Left renal cortex interstitium (tissue), 4 donors: ENCODE results near the gene MAPK12. TPM values are rescaled to one million over a fixed set of nuclear protein-coding genes. Genes with fewer than 3 reads are reported as not detected.

ENCODE experiments used
- DNase-seq, 4 donors: peaks; one replicate each; pipeline ENCODE4 v3.0.0-alpha.2; 2013; ENCODE audit warnings: low read depth in 4 of 4, low spot score in 2 of 4, missing footprints in 1 of 4
- polyA plus RNA-seq, 4 donors: library from polyadenylated mRNA; unstranded; fragments of 120-200 nt; gene quantifications; one replicate each; pipeline ENCODE4 v1.2.1, GENCODE V29; 2013; ENCODE audit not compliant: insufficient read length in 4 of 4

The MAPK12 gene
- polyA plus RNA-seq, 4 donors = 10.8 to 23.0 (median 15.1) TPM

DNA sequence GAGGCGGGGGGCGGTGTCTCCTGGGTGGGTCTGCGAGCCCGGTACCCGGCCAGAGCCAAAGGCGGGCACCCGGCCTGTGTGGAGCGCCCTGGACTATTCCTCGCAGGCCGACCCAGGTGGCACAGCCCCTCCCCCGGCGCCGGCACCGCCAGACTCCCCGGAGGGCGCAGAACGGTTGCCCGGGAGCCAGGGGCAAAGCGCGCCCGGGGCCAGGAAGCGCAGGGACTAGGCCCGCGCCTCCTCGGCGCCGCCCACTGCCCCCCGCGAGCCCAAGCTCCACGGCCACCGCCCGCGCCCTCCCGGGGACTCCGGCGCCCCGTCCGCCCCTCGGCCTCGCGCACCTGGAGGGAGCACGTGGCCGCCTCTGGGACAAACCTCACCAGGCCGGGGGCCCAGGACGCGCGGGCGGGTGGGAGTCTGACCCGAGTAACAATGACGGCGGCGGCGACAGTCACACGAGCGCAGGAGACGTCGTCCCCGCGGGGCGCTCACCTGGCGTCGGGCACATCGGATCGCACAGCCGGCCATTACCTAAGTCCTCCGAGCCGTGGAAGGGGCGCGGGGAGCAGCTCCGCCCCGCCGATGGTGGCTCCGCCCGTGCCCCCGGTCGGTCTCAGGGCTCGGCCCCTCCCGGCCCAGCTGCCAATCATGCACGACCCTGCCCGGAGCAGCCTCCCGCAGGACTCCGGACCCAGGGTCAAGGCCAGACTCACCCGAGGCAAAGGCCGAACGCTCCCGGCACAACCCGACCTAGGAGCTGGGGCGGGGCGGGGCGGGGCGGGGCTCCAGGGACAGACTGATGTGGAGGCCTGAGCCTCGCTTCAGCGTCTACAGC lies 38.5 kb upstream of the MAPK12 start:
- DNase-seq = no peak

DNA sequence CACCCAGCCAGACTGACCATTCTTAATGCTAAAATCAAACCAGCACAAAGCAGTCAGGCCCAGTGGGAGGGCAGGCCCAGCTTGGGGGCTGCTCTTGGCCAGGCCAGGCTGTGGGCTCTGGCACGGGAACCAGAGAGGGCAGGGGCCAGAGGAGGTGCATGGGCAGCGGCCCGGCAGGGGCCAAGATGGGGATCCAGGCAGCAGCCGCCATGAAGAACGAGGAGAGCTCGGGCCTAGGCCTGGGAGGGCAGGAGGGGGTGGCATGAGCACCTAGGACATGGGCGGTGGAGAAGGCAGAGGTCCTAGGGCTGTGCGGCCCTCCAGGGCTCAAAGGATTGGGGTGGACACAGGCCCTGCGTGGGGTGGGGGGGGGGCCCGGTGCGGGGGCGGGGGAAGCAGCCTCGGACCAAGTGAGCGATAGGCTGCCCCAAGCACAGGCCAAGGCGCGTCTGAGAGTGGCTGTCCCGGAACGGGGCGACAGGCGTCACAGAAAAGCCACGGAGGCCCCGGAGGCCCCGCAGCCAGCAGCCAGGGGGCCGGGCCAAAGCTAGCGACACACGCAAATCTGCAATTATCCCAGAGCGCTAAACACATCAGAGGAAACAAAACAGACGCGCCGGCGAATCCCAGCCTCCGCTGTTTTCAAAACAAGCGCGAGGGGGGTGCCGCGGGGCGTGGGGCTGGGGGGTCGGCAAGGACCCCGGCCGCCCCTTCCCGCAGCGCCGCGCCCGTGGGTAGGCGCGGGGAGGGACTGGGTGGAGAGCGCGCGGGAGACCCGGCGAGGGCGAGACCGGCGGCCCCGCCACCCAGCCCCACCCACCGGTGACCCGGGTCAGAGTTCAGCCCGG lies 37.7 kb upstream of the MAPK12 start:
- DNase-seq = no peak

- DNase-seq = no peak
Measured at GRCh38 chr22:50298266-50298637, 36.8 kb upstream of the MAPK12 start.

DNA sequence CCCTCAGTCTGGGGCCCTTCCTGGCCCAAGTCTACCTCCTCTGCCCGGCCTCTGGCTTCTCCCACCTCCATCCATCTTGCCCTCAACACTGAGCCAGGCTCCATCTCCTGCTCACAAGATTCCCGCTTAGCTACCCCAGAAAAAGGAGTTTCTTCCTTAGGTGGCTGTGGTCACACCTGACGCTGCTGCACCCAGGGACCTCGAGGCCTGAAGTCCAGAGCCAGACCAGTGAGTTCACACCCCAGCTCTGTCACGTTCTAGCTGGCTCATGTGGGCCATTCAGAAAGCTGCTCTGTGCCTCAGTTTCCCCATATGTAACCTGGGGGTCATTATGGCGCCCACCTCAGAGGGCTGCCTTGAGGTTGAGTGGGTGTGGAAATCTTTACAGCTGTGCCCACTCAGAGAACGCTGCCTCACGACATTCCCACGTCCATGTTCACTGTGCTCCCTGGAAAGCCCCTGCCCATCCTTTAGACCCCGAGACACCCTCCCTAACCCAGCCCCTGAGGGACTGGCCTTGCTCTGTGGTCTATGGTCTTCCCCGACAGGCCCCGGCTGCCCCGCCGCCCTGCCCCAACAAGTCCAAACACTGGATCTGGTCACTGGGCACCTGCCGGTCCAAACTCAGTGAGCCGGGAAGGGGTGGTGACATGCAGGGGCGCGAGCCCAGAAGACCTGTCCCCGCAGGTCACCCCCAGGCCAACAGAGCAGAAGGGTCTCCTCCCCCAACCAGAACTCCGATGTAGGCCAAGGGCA lies 36.2 kb upstream of the MAPK12 start:
- no peak for DNase-seq

GRCh38 chr22:50296658-50297490 lies 35.4 kb upstream of the MAPK12 start:
- DNase-seq = no peak

DNA sequence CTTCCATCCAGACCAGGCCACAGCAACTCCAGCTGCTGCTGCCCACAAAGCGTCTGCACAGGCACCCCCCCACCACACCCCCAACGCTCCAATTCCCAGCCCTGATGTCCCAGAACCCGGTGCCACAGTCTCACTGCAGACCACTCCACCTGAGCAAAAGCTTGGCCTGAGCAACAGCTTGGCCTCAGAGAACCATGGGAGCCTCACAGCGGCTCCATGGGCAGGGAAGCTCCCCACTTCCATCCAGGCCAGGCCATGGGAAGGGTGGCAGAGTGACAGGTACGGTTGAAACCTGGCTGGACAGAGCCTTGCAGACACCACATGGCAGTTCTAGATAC lies 32.8 kb upstream of the MAPK12 start:
- DNase-seq = no peak

GRCh38 chr22:50293441-50294318 lies 32.2 kb upstream of the MAPK12 start:
- DNase-seq = peak in 1 of 4 donors; percentile 66

DNA sequence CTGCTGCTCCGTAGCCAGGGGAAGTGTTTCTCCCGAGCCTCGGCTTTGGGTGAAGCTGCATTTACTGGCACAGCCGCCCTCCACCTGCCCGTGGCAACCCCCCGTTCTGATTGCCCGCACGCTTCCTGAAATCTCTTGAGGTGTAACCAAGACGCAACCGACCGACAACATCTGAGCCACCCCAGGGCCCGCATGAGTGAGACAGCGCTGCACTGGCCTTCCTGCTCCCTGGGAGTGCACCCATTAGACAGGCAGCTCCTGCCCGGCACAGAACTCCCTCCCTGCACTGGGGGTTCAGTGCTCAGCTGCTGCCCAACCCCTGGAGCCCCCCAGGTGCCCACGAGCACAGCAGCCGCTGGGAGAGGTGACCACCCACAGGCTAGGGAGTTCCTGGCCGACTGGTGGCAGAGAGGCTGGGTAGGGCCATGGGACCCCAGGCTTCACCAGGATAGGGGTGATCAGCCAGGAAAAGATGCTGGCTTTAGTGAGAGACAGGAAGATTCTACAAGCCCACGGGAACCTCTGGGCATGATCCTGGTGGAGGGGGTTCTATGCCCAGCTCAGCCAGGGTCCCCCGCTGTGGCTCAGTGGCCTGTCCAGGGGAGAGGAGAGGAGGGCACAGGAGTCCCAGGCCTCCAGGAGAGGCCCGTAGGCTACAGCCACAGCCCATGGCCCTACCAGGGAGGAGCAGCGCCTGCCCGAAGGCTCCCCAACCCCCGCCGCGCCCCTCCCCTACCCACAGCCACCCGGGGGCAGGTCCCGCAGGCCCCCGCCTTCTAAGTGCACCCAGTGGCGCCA lies 31.4 kb upstream of the MAPK12 start:
- DNase-seq = no peak

- no peak for DNase-seq
Measured at GRCh38 chr22:50289942-50290630, 28.6 kb upstream of the MAPK12 start.

- no peak for DNase-seq
Measured at GRCh38 chr22:50289151-50289941, 27.9 kb upstream of the MAPK12 start.

DNA sequence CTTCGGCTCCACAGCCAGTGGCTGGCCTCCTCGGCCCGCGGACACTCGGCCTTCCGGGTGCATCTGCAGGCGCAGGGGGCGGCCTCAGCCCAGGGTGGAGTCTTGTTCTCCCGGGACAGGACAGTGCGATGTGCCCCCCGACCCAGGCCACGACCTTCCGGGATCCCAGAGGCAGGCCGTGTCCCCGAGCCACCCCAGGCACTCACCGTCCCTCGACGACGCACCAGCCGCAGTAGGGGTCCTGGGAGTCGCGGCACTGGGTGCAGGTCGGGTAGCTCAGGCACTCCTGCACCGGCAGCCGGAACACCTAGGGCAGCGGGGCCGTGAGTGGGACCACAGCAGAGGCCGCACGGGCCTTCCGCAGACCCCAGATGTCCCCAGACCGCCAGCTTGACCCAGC lies 26.2 kb upstream of the MAPK12 start:
- no peak for DNase-seq

DNA sequence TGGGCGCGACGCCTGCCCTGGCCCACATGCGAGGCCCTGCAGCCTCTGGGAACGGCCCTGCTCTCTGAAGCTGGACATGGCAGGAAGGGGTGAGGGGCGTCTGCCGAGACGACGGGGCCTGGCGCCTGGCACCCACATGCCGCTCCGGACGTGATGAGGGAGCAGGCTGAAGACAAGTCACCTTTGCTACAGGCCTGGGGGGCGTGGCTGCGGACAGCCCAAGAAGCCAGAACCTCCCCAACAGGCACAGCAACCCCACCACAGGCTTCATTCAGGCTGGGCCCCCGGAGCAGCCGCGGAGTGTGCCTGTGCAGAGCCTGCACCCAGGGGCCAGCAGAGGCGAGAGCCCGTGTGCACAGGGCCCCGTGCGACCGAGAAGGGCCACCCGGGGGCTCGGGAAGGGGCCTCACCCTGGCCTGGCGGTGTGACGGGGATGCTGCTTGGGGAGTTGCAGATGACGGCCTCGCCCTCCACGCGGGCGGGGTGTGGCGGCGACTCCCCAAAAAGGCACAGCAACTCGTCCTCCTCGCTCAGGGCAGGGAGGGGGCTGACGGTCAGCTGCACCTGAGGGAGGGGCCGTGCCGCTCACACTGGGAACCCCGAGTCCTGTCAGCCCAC lies 25.3 kb upstream of the MAPK12 start:
- DNase-seq = no peak

GRCh38 chr22:50286275-50286674 lies 24.8 kb upstream of the MAPK12 start:
- no peak for DNase-seq

- DNase-seq = no peak
Measured at GRCh38 chr22:50285568-50286229, 24.2 kb upstream of the MAPK12 start.

GRCh38 chr22:50284479-50284878 lies 23.0 kb upstream of the MAPK12 start:
- DNase-seq = no peak

DNA sequence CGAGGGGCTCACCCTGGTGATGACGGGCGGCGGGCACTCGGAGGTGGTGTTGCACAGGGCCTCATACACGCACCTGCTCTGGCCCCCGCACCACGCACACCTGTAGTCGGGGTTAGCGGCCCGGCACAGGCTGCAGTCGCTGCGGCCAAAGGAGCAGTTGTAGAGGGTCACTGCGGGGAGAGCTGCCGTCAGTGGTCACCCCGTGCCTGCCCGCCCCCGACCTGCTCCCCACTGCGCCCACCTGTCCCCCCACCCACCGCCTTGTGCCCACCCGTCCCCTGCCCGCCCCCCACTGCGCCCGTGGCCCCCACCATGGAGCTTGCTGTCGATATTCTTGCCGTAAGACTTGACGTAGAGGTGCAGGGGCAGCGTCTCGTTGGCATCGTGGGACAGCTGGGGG lies 22.3 kb upstream of the MAPK12 start:
- DNase-seq = no peak
